NOMO-1 treated with dmso at 0.1 percent for 144 hours (cell line): ENCODE measurements around the gene ASIC2.
"Not testable (repeated sequence)": the region's sequence is repeated elsewhere in the genome, so short reads cannot be mapped to it uniquely, and the experiment has no call there.

Source experiments
- DNase-seq: peaks from one replicate; lab custom pipeline; 2025; ENCODE audit not compliant: unreplicated experiment; lab: John Stamatoyannopoulos, UW

Gene ASIC2

DNA sequence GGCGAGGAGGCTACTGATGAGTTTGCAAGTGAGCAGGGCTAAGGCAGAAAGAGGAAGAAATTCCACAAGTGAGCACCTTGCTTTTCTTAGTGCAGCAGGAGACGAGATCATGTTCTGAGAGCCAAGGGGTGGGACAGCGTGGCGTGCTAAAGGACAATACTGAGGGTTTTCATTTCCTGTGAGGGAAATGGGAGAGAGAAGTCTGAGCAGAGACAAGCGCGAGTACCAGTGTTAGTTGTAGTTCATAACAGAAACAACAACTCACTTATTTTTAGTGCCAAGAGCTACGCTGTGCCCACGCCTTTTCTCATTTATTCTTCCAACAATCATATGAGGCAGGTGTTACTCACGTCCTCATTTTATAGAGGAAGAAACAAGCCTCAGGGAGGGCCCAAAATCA lies 299.1 kb downstream of the ASIC2 start:
- no peak for DNase-seq

DNA sequence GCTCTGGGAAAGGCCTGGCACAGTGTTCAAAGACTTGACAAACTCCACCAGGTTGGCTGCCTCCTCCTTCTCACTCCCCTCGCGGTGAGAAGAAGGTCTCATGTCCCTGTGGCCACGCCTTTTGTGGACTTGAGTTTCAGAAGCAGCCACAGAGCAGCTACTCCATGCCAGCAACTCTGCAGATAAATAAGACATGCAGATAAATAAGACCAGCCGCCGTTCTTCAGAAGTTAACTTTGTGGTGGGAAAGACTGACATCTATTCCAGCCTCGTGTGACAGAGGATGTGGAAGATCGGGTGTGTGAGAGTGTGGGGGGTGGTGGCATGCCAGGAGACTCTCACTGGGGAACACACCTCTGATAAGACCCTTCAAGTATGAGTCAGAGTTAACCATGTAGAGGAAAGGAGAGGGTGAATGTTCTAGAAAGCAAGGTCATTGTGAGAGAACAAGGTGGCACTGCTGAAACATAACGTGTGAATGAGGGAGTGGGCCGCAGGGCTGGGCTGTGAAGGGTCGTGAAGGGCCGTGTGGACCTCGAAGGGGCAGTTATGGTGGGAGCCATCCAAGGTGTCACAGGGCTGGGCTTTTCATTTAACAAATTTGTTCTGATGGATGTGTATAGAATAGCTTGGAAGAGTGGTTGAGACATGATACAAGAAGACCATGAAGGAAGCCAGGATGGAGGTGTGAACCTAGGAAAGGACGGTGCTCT lies 300.6 kb downstream of the ASIC2 start:
- no peak for DNase-seq

DNA sequence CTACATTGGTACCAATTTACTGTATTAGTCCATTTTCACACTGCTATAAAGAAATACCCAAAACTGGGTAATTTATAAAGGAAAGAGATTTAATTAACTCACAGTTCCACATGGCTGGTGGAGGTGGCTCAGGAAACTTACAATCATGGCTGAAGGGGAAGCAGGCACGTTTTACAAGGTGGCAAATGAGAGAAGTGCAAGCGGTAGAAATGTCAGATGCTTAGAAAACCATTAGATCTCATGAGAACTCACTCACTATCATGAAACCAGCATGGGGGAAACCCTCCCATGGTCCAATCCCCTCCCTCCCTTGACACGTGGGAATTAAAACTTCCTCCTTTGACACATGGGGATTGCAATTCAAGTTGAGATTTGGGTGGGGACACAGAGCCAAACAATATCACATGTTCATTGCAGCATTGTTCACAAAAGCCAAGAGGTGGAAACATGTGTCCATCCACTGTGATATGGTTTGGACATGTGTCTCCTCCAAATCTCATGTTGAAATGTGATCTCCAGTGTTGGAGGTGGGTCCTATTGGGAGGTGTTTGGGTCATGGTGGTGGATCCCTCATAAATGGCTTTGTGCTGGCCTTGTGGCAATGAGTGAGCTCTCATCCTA lies 304.5 kb downstream of the ASIC2 start:
- no peak for DNase-seq

DNA sequence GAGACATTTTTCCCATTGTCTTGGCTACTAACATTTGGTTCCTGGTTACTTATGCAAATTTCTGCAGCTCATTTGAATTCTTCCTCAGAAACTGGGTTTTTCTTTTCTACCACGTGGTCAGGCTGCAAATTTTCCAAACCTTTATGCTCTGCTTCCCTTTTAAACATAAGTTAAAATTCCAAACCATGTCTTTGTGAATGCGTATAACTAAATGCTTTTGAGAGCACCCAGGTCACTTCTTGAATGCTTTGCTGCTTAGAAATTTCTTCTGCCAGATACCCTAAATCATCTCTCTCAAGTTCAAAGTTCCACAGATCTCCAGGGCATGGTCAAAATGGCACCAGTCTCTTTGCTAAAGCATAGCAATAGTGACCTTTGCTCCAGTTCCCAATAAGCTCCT lies 305.2 kb downstream of the ASIC2 start:
- DNase-seq, result not testable (repeated sequence)

DNA sequence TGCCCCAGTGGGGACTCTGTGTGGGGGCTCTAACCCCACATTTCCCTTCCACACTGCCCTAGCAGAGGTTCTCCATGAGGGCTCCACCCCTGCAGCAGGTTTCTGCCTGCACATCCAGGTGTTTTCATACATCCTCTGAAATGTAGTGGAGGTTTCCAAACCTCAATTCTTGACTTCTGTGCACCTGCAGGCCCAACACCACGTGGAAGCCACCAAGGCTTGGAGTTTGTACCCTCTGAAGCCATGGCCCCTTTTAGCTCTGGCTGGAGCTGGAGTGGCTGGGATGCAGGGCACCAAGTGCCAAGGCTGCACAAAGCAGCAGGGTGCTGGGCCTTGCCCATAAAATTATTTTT lies 305.7 kb downstream of the ASIC2 start:
- not testable (repeated sequence) for DNase-seq

DNA sequence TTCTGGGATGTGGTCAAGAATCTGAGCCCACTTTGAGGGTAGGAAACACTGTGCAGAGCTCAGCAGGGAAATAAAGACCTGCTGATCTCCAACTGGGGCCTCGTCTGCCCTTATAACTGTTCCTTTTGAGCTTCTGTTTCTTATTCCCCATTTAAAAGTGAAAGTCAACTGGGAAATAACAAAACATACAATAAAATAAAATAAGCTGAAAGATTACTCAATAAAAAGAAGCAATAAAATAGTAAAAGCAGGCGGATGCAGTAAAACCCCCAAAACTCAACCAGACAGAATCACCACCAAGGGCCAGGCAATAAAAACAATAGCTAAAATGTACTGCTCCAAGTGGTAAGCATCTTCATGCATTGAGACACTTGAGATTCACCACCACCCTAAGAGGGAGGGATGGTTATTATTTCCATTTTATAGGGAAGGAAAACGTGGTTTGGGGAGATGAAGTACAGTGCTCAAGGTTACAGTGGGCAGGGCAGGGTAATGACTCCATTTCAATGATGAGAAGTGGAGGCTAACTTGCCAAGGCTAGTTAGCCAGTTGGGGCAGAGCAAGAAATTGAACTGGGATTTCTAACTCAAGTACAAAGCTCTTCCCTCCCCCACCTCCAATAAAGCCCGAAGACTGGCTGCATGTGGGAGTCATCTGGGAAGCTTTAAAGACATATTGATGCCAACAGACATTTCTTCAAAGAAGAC lies 307.9 kb downstream of the ASIC2 start:
- DNase-seq, result no peak

DNA sequence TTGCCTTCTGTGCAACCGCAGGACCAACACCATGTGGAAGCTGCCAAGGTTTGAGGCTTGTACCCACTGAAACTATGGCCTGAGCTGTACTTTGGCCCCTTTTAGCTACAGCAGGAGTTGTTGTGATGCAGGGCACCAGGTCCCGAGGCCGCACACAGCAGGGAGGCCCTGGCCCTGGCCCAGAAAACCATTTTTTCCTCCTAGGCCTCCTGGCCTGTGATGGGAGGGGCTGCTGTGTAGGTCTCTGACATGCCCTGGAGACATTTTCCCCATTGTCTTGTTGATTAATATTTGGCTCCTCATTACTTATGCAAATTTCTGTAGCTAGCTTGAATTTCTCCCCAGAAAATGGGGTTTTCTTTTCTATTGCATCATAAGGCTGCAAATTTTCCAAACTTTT lies 311.5 kb downstream of the ASIC2 start:
- not testable (repeated sequence) for DNase-seq

DNA sequence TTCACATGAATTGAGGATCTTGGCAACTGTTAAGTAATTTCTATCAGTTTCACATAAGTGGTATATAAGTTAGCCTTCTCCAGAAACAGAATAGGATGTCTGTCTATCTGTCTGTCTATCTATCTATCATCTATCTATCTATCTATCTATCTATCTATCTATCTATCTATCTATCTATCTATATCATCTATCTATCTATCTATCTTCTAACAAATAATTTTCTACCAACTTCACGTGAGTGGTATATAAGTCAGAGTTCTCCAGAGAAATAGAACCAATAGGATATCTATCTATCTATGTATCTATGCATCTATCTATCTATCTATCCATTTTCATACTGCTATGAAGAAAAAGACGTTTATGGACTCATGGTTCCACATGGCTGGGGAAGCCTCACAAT lies 312.9 kb downstream of the ASIC2 start:
- no peak for DNase-seq

DNA sequence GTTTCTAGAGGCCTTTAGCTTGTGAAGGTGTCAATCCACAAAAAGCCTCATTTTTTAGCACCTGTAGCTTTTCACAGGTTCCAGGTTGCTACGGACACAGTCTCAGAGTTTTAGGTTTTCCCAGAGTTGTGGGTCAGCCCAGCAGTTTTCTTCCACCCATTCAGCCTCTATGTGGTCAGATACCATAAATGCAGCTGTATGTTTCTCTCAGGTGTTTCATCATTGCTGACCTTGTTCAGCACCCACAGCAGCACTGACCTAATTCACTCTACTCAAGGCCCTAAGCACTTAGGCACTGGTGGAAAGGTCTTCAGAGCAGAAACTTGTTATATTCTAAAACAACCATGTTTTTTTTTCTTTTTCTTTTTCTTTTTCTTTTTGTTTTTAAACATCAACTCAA lies 316.5 kb downstream of the ASIC2 start:
- no peak for DNase-seq

DNA sequence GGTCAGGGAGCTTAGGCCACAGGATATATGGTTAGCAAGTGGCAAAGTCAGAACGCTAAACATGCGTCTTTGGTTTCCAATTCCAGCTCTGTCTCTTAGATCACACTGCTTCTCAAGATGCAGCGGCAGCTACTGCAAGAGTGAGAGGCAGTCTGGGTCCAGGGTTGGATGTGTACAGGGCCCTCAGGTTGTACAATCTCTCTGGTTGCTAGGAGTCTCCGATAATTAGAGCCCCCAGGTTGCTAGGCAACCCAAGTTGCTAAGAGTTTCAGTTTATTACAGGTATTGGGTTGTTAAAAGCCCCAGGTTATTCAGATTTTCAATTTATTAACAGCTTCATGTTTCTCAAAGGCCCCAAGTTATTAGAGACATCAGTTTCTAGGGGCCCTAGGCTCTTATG lies 317.0 kb downstream of the ASIC2 start:
- no peak for DNase-seq

DNA sequence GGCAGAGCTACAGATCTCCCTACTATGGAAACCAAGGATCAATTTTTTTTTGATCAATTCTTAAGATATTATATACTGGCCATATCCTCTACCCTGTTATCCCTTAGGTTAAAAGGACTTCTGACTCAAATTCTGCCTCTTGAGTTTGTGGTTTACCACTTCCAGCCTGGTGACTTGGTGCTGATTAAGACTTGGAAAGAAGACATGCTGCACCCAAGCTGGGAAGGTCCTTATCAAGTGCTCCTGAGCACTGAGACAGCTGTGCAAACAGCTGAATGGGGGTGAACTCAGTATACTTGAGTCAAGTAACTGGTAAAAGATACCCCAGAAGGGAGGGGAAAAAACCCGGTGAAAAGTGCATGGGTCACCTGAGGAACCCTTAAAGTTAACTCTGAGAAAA lies 321.9 kb downstream of the ASIC2 start:
- DNase-seq, result no peak

DNA sequence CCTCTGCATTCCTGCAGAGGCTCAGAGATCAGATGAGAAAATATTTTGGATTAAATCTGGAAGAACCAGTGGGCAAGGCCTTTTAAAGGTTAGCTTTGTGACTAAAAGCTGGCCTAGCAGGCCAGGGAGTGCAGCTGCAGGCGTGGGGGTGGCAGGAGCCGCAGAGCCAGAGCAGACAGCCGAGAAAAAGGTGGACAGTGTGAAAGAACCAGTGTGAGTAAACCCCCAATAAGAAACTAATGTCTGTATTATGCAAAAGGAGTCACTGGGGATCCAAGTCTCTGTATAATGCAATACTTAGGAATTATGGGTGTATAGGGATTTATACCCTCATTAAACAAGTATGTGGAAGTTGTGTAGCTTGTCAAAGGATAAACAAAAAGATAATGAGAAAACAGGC lies 322.8 kb downstream of the ASIC2 start:
- DNase-seq, result no peak

DNA sequence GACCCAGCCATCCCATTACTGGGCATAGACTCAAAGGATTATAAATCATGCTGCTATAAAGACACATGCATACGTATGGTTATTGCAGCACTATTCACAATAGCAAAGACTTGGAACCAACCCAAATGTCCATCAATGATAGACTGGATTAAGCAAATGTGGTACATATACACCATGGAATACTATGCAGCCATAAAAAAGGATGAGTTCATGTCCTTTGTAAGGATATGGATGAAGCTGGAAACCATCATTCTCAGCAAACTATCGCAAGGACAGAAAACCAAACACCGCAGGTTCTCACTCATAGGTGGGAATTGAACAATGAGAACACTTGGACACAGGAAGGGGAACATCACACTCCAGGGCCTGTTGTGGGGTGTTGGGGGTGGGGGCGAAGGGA lies 323.9 kb downstream of the ASIC2 start:
- DNase-seq, result not testable (repeated sequence)

DNA sequence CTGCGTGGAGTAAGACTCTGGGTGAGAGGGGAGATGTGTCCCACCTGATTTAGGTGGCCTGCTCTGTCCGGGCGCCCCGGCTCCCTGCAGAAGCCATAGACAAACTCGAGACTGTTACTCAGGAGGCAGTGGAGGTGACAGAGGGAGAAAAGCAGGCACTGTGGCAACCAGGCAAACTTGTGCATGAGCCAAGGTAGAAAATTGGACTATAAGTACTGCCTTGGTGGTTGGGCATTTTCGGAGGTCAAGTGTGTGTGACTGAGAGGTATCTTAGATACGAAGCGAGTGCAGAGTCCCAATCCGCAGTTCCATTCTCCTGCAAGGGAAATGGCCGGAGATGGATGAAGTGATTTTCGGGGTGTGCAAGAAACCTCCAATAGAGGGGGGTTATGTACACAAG lies 328.6 kb downstream of the ASIC2 start:
- no peak for DNase-seq
